H1 (cell line): ENCODE measurements around the gene TPSD1. TPM values are rescaled to one million over a fixed set of nuclear protein-coding genes. Genes with fewer than 3 reads are reported as not detected.
"Not testable (repeated sequence)": the region's sequence is repeated elsewhere in the genome, so short reads cannot be mapped to it uniquely, and the experiment has no call there.

Source experiments
- CTCF ChIA-PET: fragments of 300-600 bp; sonication (Branson Sonifier 250); formaldehyde crosslinking; loops from one replicate; lab custom pipeline; 2021; ENCODE audit not compliant: partially characterized antibody; lab: Charles Lee
- POLR2A ChIA-PET: fragments of 300-600 bp; sonication (Branson Sonifier 250); formaldehyde crosslinking; loops from one replicate; lab custom pipeline; 2021; ENCODE audit warnings: inconsistent platforms; ENCODE audit not compliant: partially characterized antibody; lab: Charles Lee
- DNase-seq, 2 experiments: peaks; one replicate each; pipeline versions ENCODE4 v3.0.0 to v3.0.0-alpha.2; 2010 to 2022; ENCODE audit warnings: low spot score in 2 of 2, low read depth in 1 of 2, mixed read lengths in 1 of 2
- FAIRE-seq: peaks from 2 replicates; lab custom pipeline; 2011; peaks lifted over from hg19 to GRCh38; lab: Jason Lieb, UNC
- H2AFZ ChIP-seq: 2 replicates; pipeline ENCODE4 v1.8.1; 2012; ENCODE audit warnings: low read length, inconsistent platforms
- H2AK5ac ChIP-seq: 2 replicates; pipeline ENCODE4 v1.6.1; 2013; ENCODE audit warnings: low read depth, low read length
- H2BK120ac ChIP-seq: replicated peaks from 2 replicates; pipeline ENCODE3; 2013; ENCODE audit warnings: low read depth, low read length, inconsistent platforms
- H2BK12ac ChIP-seq: 2 replicates; pipeline ENCODE4 v1.6.1; 2013; ENCODE audit warnings: low read depth, low read length
- H2BK15ac ChIP-seq: 2 replicates; pipeline ENCODE4 v1.6.1; 2013; ENCODE audit warnings: low read length
- H2BK20ac ChIP-seq: 2 replicates; pipeline ENCODE4 v1.6.1; 2013; ENCODE audit warnings: low read length
- H2BK5ac ChIP-seq: 2 replicates; pipeline ENCODE4 v1.6.1; 2013; ENCODE audit warnings: low read depth, low read length
- H3K14ac ChIP-seq: 2 replicates; pipeline ENCODE4 v1.6.1; 2013; ENCODE audit warnings: inconsistent platforms; ENCODE audit not compliant: insufficient read length
- H3K18ac ChIP-seq: 2 replicates; pipeline ENCODE4 v1.6.1; 2013; ENCODE audit warnings: low read length; ENCODE audit errors: extremely low read depth
- H3K23ac ChIP-seq: 2 replicates; pipeline ENCODE4 v1.6.1; 2013; ENCODE audit warnings: inconsistent platforms; ENCODE audit not compliant: insufficient read length
- H3K23me2 ChIP-seq: 2 replicates; pipeline ENCODE4 v1.6.1; 2013; ENCODE audit warnings: low read depth, low read length
- H3K27ac ChIP-seq: 2 replicates; pipeline ENCODE4 v1.6.1; 2011; ENCODE audit warnings: low read depth, low read length, inconsistent platforms
- H3K27me3 ChIP-seq, 4 experiments: replicated peaks in 1 of 4; 1 replicate in 1 of 4; 2 replicates in 3 of 4; pipeline versions ENCODE4 v1.6.1 to v1.8.1; 2011 to 2013; ENCODE audit warnings: low read length in 3 of 4, mild to moderate bottlenecking in 3 of 4, inconsistent platforms in 2 of 4, mixed read lengths in 2 of 4, moderate library complexity in 1 of 4; ENCODE audit not compliant: control insufficient read depth in 3 of 4, insufficient read depth in 3 of 4; ENCODE audit errors: extremely low read depth in 1 of 4
- H3K36me3 ChIP-seq, 4 experiments: 2 replicates each; pipeline versions ENCODE4 v1.6.1 to v1.8.1; 2011 to 2013; ENCODE audit warnings: mild to moderate bottlenecking in 4 of 4, low read length in 3 of 4, moderate library complexity in 2 of 4, control low read depth in 1 of 4, inconsistent platforms in 1 of 4; ENCODE audit not compliant: insufficient read depth in 4 of 4, control insufficient read depth in 2 of 4
- H3K4ac ChIP-seq: replicated peaks from 2 replicates; pipeline ENCODE3; 2013; ENCODE audit warnings: low read length, low read depth, mixed read lengths, inconsistent platforms; ENCODE audit not compliant: insufficient read length
- H3K4me1 ChIP-seq, 4 experiments: replicated peaks in 1 of 4; 1 replicate in 1 of 4; 2 replicates in 3 of 4; pipeline versions ENCODE4 v1.6.1 to v1.8.1; 2011 to 2013; ENCODE audit warnings: low read length in 3 of 4, inconsistent platforms in 2 of 4, mixed read lengths in 1 of 4; ENCODE audit not compliant: insufficient read depth in 4 of 4, control insufficient read depth in 3 of 4
- H3K4me2 ChIP-seq, 2 experiments: 2 replicates each; pipeline versions ENCODE4 v1.6.1 to v1.8.1; 2011 to 2013; ENCODE audit warnings: low read depth in 2 of 2, low read length in 2 of 2, control low read depth in 1 of 2, inconsistent platforms in 1 of 2, mild to moderate bottlenecking in 1 of 2; ENCODE audit not compliant: insufficient read depth in 1 of 2
- H3K4me3 ChIP-seq, 4 experiments: fragments of 200-600, 300-600 bp in 1 of 4; sonication (generic), shearing (Covaris generic), sonication (Bioruptor Twin) in 1 of 4; 2 replicates each; pipeline versions ENCODE4 v1.5.1 to v1.8.1; 2011 to 2016; ENCODE audit warnings: low read length in 4 of 4, low read depth in 3 of 4, control low read depth in 2 of 4, inconsistent platforms in 2 of 4, mild to moderate bottlenecking in 2 of 4, mixed read lengths in 1 of 4, moderate library complexity in 1 of 4; ENCODE audit not compliant: insufficient read depth in 2 of 4; ENCODE audit errors: extremely low read depth in 1 of 4
- H3K56ac ChIP-seq: replicated peaks from 2 replicates; pipeline ENCODE3; 2013; ENCODE audit warnings: low read depth, mild to moderate bottlenecking, mixed read lengths, low read length, inconsistent platforms; ENCODE audit not compliant: insufficient read length
- H3K79me1 ChIP-seq: 2 replicates; pipeline ENCODE4 v1.6.1; 2013; ENCODE audit warnings: low read depth, low read length, control low read depth
- H3K79me2 ChIP-seq, 2 experiments: 2 replicates each; pipeline versions ENCODE4 v1.6.1 to v1.8.1; 2012 to 2013; ENCODE audit warnings: low read length in 2 of 2, mild to moderate bottlenecking in 2 of 2, inconsistent platforms in 1 of 2; ENCODE audit not compliant: insufficient read depth in 2 of 2, control insufficient read depth in 1 of 2
- H3K9ac ChIP-seq, 4 experiments: replicated peaks in 1 of 4; 1 replicate in 1 of 4; 2 replicates in 3 of 4; pipeline versions ENCODE4 v1.6.1 to v1.8.1; 2011 to 2013; ENCODE audit warnings: low read depth in 3 of 4, low read length in 3 of 4, control low read depth in 2 of 4, mild to moderate bottlenecking in 2 of 4, moderate library complexity in 2 of 4, inconsistent platforms in 1 of 4; ENCODE audit errors: extremely low read depth in 1 of 4
- H3K9me3 ChIP-seq, 2 experiments: 2 replicates each; pipeline versions ENCODE4 v1.6.1 to v1.8.1; 2012 to 2013; ENCODE audit warnings: mild to moderate bottlenecking in 2 of 2, moderate library complexity in 2 of 2, control low read depth in 1 of 2, inconsistent platforms in 1 of 2, low read depth in 1 of 2, low read length in 1 of 2, mixed read lengths in 1 of 2; ENCODE audit not compliant: insufficient read depth in 2 of 2
- H4K20me1 ChIP-seq, 2 experiments: replicated peaks in 1 of 2; 2 replicates each; pipeline versions ENCODE3 to v1.8.1; 2011 to 2013; ENCODE audit warnings: inconsistent platforms in 2 of 2, low read length in 2 of 2, mild to moderate bottlenecking in 1 of 2; ENCODE audit not compliant: insufficient read depth in 2 of 2, control insufficient read depth in 1 of 2
- H4K5ac ChIP-seq: 2 replicates; pipeline ENCODE4 v1.6.1; 2013; ENCODE audit warnings: low read length, low read depth, mixed read lengths, inconsistent platforms; ENCODE audit not compliant: insufficient read length
- H4K8ac ChIP-seq: 2 replicates; pipeline ENCODE4 v1.8.0; 2013; ENCODE audit warnings: mild to moderate bottlenecking, moderate library complexity, low read length, inconsistent platforms; ENCODE audit not compliant: insufficient read depth; ENCODE audit errors: extremely low read depth
- H4K91ac ChIP-seq: replicated peaks from 2 replicates; pipeline ENCODE3; 2013; ENCODE audit warnings: low read length, mixed read lengths, inconsistent platforms; ENCODE audit not compliant: insufficient read length
- WGBS, 2 experiments: shearing (Covaris generic) in 1 of 2; methylation state at CpG; one replicate each; pipeline versions ENCODE4 v1.1.6 to v1.1.7; 2013 to 2015; ENCODE audit warnings: low lambda C conversion rate in 2 of 2, mixed read lengths in 2 of 2, inconsistent platforms in 1 of 2, low coverage in 1 of 2, missing lambda C conversion rate in 1 of 2; ENCODE audit not compliant: insufficient replicate concordance in 2 of 2, insufficient coverage in 1 of 2, insufficient read length in 1 of 2; ENCODE audit errors: extremely low coverage in 1 of 2, missing lambda C conversion rate in 1 of 2; 5-methylcytosine and 5-hydroxymethylcytosine counted together
- long read RNA-seq, 2 experiments: library from RNA in 1 of 2; library from capped mRNA in 1 of 2; stranded (forward); transcript quantifications; one replicate each; pipeline ENCODE4 v2.0.0, GENCODE V29; 2021; ENCODE audit warnings: inconsistent platforms in 1 of 2
- polyA minus RNA-seq, 3 experiments: library from RNA; depleted of rRNA, polyadenylated mRNA; stranded (reverse); fragments of >200 nt; gene quantifications; 1 replicate in 2 of 3; 2 replicates in 1 of 3; pipeline ENCODE4 v1.2.3, GENCODE V29; 2011
- polyA plus RNA-seq, 7 experiments: library from polyadenylated mRNA; depleted of rRNA in 3 of 7; stranded (reverse) in 5 of 7; unstranded in 2 of 7; fragments of >200 nt in 5 of 7; fragments of 200-250 nt in 2 of 7; gene quantifications; 1 replicate in 5 of 7; 2 replicates in 1 of 7; 4 replicates in 1 of 7; pipeline versions ENCODE4 v1.2.1 to v1.2.3, GENCODE V29; 2011 to 2013; ENCODE audit warnings: missing spikeins in 2 of 7, mixed read lengths in 2 of 7
- total RNA-seq: library from RNA; stranded (reverse); fragmentation: NEBNext Ultra II Directional; extraction: Animal tissue kit (Norgen Biotek cat#: 25700); gene quantifications from 2 replicates; pipeline ENCODE4 v1.2.1, GENCODE V29; 2021

Gene TPSD1
- total RNA-seq = not detected in 2 replicates
- 0.26 and 0.61 TPM in 2 replicates for polyA plus RNA-seq (2011; rRNA removed)
- 0.62 TPM for polyA plus RNA-seq (2011; cell fraction: cytosol; rRNA removed)
- polyA plus RNA-seq (2011; cell fraction: nucleus; rRNA removed) = 8.5 TPM
- polyA plus RNA-seq (2012, experiment 1 of 2) = 0.42 to 1.1 TPM (median 0.70 TPM) in 4 replicates
- polyA plus RNA-seq (2012, experiment 2 of 2) = 0.18 TPM
- 0.36 TPM for polyA plus RNA-seq (2013, experiment 1 of 2)
- 0.17 TPM for polyA plus RNA-seq (2013, experiment 2 of 2)
- 0.28 TPM in 1 of 2 replicates, not detected in the other for polyA minus RNA-seq (2011; rRNA and poly(A)+ RNA removed)
- polyA minus RNA-seq (2011; cell fraction: cytosol; rRNA and poly(A)+ RNA removed) = not detected
- polyA minus RNA-seq (2011; cell fraction: nucleus; rRNA and poly(A)+ RNA removed) = not detected
- long read RNA-seq, experiment 1 = 0 reads
- long read RNA-seq, experiment 2 = 0 reads

DNA sequence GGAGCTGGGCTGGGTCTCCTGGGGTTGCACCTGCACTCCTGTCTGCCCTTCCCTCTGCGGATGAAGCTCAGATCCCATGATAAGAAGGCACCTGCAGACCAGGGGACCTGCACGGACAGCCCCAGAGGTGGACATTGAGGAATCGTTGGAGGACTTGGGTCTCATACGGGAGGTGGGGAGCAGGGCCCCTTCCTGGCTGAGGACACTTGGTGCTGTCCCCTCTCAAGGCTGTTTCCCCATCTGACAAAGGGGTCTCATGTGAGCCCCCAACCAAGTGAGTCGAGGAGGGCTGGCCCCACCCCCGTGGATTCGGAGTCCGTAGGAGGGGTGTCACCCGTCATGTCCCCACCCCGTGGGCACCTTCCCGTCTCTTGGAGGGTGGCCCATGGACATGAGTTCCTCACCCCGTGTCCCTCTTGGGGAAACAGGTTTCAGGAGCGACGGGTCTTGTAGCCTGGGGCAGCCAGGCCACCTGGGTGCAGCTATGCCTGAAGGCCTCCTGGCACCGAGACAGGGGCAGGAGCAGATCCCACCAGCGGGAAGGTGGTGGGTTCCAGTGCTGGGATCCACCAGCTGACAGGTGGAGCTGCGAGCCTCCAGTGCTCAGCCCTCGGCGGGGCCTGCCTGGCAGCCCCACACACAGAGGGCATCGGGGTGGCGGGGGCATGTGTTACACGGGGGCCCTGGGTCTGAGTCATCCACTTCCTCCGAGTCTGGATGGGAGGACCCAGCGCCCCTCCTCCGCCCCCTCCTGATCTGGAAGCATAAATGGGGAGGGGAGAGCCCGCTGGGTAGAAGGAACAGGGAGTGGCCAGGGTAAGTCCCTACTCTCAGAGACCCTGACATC lies at the start of gene TPSD1:
Gene TPSD1 (plus strand): TSS at position 794 of the 847 bp plus-strand sequence. CDS start 212 bp downstream, outside the sequence.
- H3K23me2 ChIP-seq, H4K91ac ChIP-seq, H2BK120ac ChIP-seq, H3K36me3 ChIP-seq, H3K9ac ChIP-seq, H3K4me2 ChIP-seq, H4K8ac ChIP-seq, H2BK20ac ChIP-seq, H2BK12ac ChIP-seq, DNase-seq, H3K18ac ChIP-seq, H3K4ac ChIP-seq, H3K9me3 ChIP-seq, FAIRE-seq, H3K23ac ChIP-seq, H3K27ac ChIP-seq, POLR2A ChIA-PET, H3K4me3 ChIP-seq, H3K79me1 ChIP-seq, H2AFZ ChIP-seq, H2BK5ac ChIP-seq, H4K5ac ChIP-seq, H4K20me1 ChIP-seq, H2BK15ac ChIP-seq, H3K56ac ChIP-seq, H3K79me2 ChIP-seq, H3K14ac ChIP-seq, H2AK5ac ChIP-seq: not testable (repeated sequence)
- WGBS, 2 experiments = 89% methylated on average over 20 of the region's 26 CpGs; no CpG with 5 or more reads in 1 of the 2 experiments
- Histone ChIP-seq H3K27me3 (peaks cover 0 to 17% (median 10%) of the 10 kb centered on the region in 4 experiments; a peak in 5 of 7 replicates), H3K4me1 (peaks cover 0 to 11% (median 7%) of the 10 kb centered on the region in 4 experiments; a peak in 6 of 7 replicates)
- CTCF ChIA-PET = interaction anchor here (0.6 kb wide), 2 partner anchors 104 to 1773 kb away, joined by 3 read pairs; no protein-coding TSS in a partner anchor
